NCI-H774 (cell line): ENCODE results near the gene CACNA1A.
A peak's percentile ranks its signal among the peaks of the same experiment; 100 is the strongest.

Experiments
- DNase-seq: peaks from one replicate; lab custom pipeline; 2025; lab: John Stamatoyannopoulos, UW

Gene CACNA1A

GRCh38 chr19:13234518-13234917 lies 271.8 kb downstream of the CACNA1A start:
- no peak for DNase-seq

- DNase-seq = no peak
These were observed 274.6 kb downstream of the CACNA1A start for GRCh38 chr19:13231663-13232062.

GRCh38 chr19:13229246-13229645 lies 277.0 kb downstream of the CACNA1A start:
- no peak for DNase-seq

DNA sequence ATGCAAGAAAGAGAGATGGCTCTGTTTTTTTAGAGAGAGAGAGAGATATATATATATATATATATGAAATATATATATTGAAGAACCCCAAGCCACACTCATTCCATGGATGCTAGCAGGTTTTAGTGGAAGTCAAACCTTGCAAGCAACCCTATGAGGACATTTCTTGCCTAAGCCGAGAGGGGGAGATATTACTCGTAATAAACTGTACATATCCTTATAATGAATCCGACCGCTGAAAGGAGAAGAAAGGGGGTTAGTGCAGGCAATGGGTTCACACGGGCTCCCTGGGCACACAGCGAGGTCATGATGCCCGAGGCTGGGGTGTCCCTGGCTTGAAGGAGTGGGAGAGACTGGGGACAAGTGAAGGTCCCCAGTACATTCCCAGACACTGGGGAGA lies 277.7 kb downstream of the CACNA1A start:
- DNase-seq = no peak

- DNase-seq = no peak
These were observed 279.3 kb downstream of the CACNA1A start for GRCh38 chr19:13226983-13227382.

GRCh38 chr19:13225973-13226865 lies 280.1 kb downstream of the CACNA1A start:
- DNase-seq = no peak

GRCh38 chr19:13225085-13225484 lies 281.2 kb downstream of the CACNA1A start:
- no peak for DNase-seq

- DNase-seq = no peak
These were observed 285.4 kb downstream of the CACNA1A start for GRCh38 chr19:13220847-13221246.

DNA sequence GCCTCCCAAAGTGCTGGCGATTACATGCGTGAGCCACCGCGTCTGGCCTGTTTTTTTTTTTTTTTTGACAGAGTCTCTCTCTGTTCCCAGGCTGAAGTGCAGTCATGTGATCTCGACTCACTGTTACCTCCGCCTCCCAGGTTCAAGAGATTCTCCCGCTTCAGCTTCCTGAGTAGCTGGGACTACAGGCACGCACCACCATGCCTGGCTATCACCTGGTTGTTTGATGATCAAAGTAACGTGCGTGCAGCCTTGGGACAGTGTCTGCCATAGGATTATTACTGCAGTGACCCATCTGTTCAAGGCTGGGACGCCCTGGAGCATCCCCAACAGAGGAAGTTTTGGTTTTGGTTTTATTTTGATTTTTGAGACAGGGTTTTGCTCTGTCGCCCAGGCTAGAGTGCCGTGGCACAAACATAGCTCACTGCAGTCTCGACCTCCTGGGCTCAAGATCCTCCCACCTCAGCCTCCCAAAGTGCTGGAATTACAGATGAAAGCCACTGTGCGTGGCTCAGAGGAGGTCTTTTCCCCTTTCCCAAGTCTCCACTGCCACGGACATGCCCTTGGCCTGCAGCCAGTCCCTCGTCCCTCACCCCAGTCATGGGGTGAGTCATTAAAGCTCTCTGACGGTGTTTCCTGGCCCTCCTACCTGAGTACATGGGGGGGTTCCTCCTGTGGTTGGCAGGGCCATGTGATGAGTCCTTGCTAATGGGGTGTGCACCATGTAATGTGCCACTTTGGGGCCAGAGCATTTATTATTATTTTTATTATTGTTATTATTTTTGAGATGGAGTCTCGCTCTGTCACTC lies 290.5 kb downstream of the CACNA1A start:
- no peak for DNase-seq

GRCh38 chr19:13214036-13214730 lies 292.1 kb downstream of the CACNA1A start:
- no peak for DNase-seq

DNA sequence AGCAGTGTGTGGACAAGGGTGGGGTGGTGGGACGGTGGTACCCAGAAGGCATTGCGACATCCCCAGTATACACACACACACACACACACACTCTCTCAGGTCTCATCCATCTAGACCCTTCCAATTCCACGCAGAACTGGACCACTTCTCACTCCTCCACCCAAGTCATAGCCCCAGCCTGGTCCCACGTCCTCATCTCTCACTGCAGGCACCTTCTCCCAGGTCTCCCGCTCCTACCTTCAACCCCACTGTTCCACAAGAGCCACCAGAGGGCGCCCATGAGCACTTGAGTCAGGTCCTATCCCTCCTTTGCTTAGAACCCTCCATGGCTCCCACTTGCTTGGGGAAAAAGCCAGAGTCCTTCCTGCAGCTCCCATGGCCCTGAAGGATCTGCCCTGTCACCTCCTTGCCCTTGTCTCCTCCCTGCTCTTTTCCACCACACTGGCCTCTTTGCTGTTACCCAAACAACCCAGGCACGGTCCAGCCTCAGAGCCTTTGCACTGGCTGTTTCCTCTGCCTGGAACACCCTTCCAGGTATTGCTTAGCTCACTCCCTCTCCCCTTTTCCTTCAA lies 293.4 kb downstream of the CACNA1A start:
- peak; percentile 2 for DNase-seq

DNA sequence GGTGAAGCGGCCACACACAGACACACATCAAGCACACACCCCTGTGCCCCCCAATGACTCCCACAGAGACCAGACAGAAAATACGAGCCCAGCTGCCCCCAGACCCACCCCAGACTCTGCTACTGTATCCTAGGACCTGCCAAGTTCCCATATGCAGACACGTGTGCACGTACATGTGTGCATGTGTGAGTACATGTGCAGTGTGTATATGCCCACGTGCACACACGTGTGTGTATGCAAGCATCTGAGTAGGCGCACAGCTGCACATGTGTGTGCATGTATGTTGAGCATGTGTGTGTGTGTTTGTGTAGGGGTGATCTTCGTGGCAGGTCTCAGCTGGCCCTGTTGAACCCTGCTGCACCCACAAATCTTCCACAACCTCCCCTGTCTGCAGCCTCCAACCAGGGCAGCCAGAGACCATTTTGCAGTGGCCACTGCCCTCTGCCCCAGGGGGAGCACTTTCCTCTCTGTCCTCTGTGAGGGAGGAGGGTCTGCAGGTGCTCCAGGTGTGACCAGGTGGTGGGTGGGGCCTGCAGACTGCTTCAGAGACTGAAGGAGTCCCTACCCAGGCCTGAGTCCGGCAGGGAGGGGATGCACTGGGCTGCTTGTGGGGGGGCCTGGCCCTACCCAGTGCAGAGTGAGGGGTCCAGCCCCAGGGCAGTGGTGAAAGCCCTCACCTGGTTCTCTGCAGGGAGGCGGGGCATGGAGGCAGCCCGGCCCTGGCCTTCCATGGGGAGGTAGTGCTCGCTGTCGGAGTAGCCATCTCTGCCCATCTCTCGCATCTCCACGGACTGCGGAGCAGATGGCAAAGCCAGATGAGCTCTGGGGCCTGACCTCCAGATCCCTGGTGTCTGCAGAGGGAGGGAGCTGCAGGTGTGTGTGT lies 294.6 kb downstream of the CACNA1A start:
- no peak for DNase-seq

- DNase-seq = no peak
These were observed 295.3 kb downstream of the CACNA1A start for GRCh38 chr19:13210941-13211340.

- no peak for DNase-seq
These were observed 295.9 kb downstream of the CACNA1A start for GRCh38 chr19:13210339-13210775.

- DNase-seq = no peak
These were observed 296.6 kb downstream of the CACNA1A start for GRCh38 chr19:13209484-13210338.

GRCh38 chr19:13208672-13209483 lies 297.4 kb downstream of the CACNA1A start:
- no peak for DNase-seq

DNA sequence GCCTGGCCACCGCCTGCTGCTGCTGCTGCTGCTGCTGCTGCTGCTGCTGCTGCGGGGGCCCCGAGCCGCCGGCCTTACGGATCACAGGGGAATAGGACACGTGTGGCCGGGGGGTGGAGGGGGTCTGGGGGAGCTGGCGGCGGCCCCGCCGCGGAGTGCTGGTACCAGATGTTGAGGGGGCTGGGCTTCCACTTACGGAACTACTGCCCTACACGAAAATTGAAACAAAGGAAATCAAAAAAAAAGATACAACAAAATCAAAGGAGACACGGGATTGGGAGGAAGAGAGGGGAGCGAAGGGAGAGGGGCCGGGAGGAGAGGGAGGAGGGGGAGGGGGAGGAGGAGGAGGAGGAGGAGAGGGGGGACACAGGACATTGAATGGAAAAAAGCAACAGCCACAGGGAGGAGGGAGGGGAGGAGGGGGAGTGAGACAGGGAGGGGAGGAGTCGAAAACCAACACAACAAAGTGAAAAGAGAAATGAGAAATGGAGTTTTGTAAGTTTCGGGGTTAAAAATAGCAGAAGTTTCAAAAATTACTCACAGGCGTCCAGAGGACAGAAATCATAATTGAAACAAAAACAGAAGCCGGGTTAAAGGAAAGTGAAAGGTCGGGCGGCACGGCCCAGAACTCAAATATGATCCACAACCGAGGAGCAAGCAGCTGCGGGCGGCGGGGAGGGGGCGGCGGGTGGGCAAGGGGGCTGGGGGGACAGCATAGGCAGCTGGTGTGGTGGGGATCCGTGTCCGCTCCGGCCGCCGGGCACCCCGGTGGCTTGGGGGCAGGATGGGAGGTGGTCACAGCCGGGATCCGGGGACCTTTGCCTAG lies 298.2 kb downstream of the CACNA1A start:
- DNase-seq = no peak

GRCh38 chr19:13207237-13207845 lies 298.9 kb downstream of the CACNA1A start:
- DNase-seq = no peak
